ENCODE data around the gene ADAMTS15. TPM values are rescaled to one million over a fixed set of nuclear protein-coding genes. Genes with fewer than 3 reads are reported as not detected.
A peak's percentile ranks its signal among the peaks of the same experiment; 100 is the strongest.

Gene ADAMTS15
- total and polyA plus RNA-seq, 2 experiments from 2014 or later: 2.2 to 12.9 TPM

- Histone ChIP-seq H3K9me3 (ENCODE audit: low read depth) (no peaks in the 10 kb centered on the region), H3K4me1 (ENCODE audit: low read depth) (no peaks in the 10 kb centered on the region), H3K4me3 (no peak overlapping the region), H3K36me3 (peaks cover 2% of the 10 kb centered on the region), H3K27ac (no peak overlapping the region), H3K27me3 (no peaks in the 10 kb centered on the region)
- DNase-seq (ENCODE audit: low read depth in 1 of 2, low spot score in 1 of 2): peak in 1 of 2 donors; percentile 50
- TF ChIP-seq CTCF (IDR thresholded peaks at IDR 0.05; ENCODE audit: low read depth, low read length): no peak
These were observed 15.9 kb downstream of the ADAMTS15 start for GRCh38 chr11:130464291-130464812.

DNA sequence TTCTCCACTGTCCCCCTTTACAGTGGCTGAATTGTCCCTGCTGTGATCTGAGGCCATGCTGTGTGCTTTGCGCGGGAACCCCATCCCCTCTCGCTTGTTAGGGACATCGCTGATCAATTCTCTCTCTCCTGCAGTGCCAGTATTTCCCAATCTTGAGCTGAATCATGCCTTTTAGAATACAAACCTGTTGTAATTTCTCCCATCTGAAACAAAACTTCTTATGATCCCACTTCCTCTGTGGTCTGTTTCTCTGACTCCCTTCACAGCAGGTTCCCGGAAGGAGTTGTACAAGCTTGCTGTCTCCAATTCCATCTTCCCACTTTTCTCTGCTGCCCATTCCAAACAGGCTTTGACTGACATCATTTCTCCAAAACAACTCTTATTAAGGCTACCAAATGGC is 16.8 kb downstream of the ADAMTS15 start:
- peak in 1 of 2 donors; percentile 58 for DNase-seq (ENCODE audit: low read depth in 1 of 2, low spot score in 1 of 2)
- Histone ChIP-seq H3K36me3 (peaks cover 2% of the 10 kb centered on the region), H3K4me3 (no peak overlapping the region), H3K27me3 (no peaks in the 10 kb centered on the region), H3K4me1 (ENCODE audit: low read depth) (no peaks in the 10 kb centered on the region), H3K9me3 (ENCODE audit: low read depth) (no peaks in the 10 kb centered on the region), H3K27ac (no peak overlapping the region)
- no peak for TF ChIP-seq CTCF (IDR thresholded peaks at IDR 0.05; ENCODE audit: low read depth, low read length)

DNA sequence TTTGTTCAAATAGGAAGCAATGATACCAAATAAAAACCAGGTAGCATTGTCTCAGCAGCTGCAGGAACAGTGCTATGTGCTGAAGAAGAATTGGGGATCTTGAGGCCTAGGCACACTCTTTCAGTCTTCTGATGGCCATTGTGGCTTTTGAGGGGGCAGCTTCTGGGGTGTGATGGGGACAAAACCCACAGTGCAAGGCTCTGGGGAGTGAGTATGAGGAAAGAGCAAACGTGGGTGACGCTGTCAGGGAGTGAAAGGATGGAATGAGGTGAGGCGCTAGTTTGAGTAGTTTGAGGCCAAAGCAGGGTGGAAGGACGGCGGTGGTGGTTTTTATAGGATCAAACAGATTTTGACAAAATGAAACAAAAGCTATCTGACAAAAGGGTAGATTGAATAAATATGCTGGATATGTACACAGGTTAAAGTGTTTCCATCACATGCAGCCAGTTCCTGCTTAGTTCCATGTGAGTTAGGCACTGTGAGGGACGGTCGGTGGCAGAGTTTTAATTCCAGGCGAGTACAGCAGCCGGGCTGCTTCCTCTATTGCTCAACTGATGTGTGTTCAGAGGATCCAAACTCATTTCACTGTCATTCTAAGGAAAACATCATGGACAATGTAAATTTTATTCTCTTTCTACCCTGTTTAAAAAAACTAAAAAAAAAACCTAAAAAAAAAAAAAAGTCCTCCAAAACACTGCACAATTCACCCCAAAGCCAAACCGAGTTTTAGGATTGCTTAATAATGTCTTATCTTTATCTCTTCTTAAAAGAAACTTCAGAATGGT is 18.9 kb downstream of the ADAMTS15 start:
- H3K4me1 ChIP-seq (ENCODE audit: low read depth): no peaks in the 10 kb centered on the region
- no peaks in the 10 kb centered on the region for H3K27me3 ChIP-seq
- H3K9me3 ChIP-seq (ENCODE audit: low read depth): no peaks in the 10 kb centered on the region
- TF ChIP-seq CTCF (IDR thresholded peaks at IDR 0.05; ENCODE audit: low read depth, low read length): no peak
- peaks cover 2% of the 10 kb centered on the region for H3K36me3 ChIP-seq
- H3K27ac ChIP-seq: no peak overlapping the region
- H3K4me3 ChIP-seq: no peak overlapping the region
- peak in 1 of 2 donors; percentile 67 for DNase-seq (ENCODE audit: low read depth in 1 of 2, low spot score in 1 of 2)

- Histone ChIP-seq H3K36me3 (peaks cover 8% of the 10 kb centered on the region), H3K27ac (no peak overlapping the region)
These were observed 20.7 kb downstream of the ADAMTS15 start for GRCh38 chr11:130469181-130469580.

More at GRCh38 chr11:130469181-130469580, 20.7 kb downstream of the ADAMTS15 start:
- Histone ChIP-seq H3K27me3 (no peaks in the 10 kb centered on the region), H3K4me3 (no peak overlapping the region), H3K4me1 (ENCODE audit: low read depth) (no peaks in the 10 kb centered on the region), H3K9me3 (ENCODE audit: low read depth) (no peaks in the 10 kb centered on the region)
- no peak for TF ChIP-seq CTCF (IDR thresholded peaks at IDR 0.05; ENCODE audit: low read depth, low read length)
- no peak for DNase-seq (ENCODE audit: low read depth in 1 of 2, low spot score in 1 of 2)
